Mesodermal cell (in vitro differentiated cells): ENCODE data around the gene TAS2R3.

Experiments
- H3K27ac ChIP-seq: 2 replicates; pipeline ENCODE4 v1.7.0; 2013; ENCODE audit warnings: mild to moderate bottlenecking, low read depth, low read length, moderate library complexity; ENCODE audit not compliant: severe bottlenecking
- H3K36me3 ChIP-seq: 2 replicates; pipeline ENCODE4 v1.7.1; 2013; ENCODE audit warnings: mild to moderate bottlenecking, low read length, moderate library complexity; ENCODE audit not compliant: control insufficient read depth, insufficient read depth
- H3K4me1 ChIP-seq: one replicate; pipeline ENCODE4 v1.7.1; 2013; ENCODE audit warnings: mild to moderate bottlenecking, low read length; ENCODE audit not compliant: insufficient read depth, control insufficient read depth, poor library complexity, severe bottlenecking
- H3K4me3 ChIP-seq: 2 replicates; pipeline ENCODE4 v1.7.0; 2013; ENCODE audit warnings: low read length, control low read depth, mild to moderate bottlenecking; ENCODE audit not compliant: insufficient read depth, poor library complexity, severe bottlenecking; ENCODE audit errors: extremely low read depth
- H3K9me3 ChIP-seq: 2 replicates; pipeline ENCODE4 v1.7.1; 2013; ENCODE audit warnings: mild to moderate bottlenecking, low read length, moderate library complexity; ENCODE audit not compliant: control insufficient read depth
- WGBS, 2 experiments: methylation state at CpG; one replicate each; pipeline ENCODE4 v1.1.5; 2013; ENCODE audit warnings: missing lambda C conversion rate in 2 of 2; ENCODE audit not compliant: insufficient coverage in 2 of 2; 5-methylcytosine and 5-hydroxymethylcytosine counted together

TAS2R3 gene

DNA sequence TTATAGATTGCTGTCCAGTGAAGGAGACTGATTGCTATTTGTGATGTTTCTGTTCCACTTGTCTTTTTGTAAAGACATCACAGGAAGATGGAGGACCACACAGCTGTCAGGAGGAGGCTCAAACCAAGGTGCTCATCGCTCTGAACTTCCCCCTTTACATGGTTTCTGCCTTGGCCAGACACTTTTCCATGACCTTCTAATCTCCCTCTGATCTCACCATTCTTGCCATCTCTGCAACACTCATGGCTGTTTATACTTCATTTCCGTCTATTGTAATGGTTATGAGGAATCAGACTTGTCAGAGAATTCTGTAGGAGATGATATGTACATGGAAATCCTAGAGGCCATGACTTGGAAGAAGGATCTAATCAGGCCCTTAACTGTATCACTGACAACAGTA, 24.4 kb downstream of the TAS2R3 start:
- no peaks in the 10 kb centered on the region for H3K9me3 ChIP-seq
- WGBS, 2 experiments, result 80 to 100% methylated on average over 1 of the region's 2 CpGs
- no peak overlapping the region for H3K27ac ChIP-seq
- peaks cover 27% of the 10 kb centered on the region for H3K36me3 ChIP-seq
- H3K4me3 ChIP-seq, result no peak overlapping the region
- H3K4me1 ChIP-seq, result no peaks in the 10 kb centered on the region

DNA sequence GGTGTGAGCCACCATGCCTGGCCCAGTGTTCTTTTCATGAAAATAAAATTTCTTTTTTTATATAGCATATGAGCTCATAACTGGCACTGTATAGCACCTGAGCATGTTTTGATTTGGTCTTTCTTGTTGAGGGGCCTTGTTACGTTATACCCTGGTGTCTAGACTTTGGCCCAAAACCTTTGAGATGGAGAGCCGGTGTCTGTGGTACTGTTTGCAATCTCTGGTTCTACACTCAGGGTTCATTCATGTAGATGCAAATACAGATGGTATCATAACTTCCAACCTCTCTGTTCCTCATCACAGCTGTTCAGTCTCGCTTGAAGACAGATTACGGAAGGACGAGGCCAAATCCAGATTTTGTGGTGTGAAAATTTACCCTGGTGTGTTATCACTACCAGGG, 26.0 kb downstream of the TAS2R3 start, which contains the start of gene TAS2R5:
Gene TAS2R5, plus strand, starts transcription at position 301 of the 400 bp plus-strand sequence. CDS start 145 bp downstream, outside the sequence.
- no peaks in the 10 kb centered on the region for H3K4me1 ChIP-seq
- no peak within 1 kb of the TSS for H3K4me3 ChIP-seq
- no peaks in the 10 kb centered on the region for H3K9me3 ChIP-seq
- peaks cover 26% of the 10 kb centered on the region for H3K36me3 ChIP-seq
- 95 to 100% methylated on average over 2 of the region's 5 CpGs for WGBS, 2 experiments
- no peak within 1 kb of the TSS for H3K27ac ChIP-seq

DNA sequence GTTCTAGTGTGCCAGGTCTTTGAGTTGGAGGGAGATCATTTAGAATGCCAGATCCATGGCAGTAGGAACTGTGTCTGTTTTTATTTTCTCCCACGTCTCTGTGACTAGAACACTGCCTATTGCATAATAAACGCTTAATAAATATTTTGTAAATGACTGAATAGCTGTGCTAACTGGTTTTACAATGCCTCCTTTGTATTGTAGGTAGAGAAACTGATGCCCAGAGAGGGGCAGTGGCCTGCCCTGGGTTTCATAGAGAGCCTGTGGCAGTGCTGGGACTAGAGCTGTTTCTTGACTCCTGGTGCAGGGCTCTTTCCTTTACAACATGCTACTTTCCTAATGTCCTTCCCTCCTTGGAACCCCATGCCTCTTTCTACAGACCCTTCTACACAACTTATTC, 28.6 kb downstream of the TAS2R3 start:
- WGBS, 2 experiments, result no CpG with 5 or more reads among the region's 2 CpGs
- Histone ChIP-seq H3K9me3 (no peaks in the 10 kb centered on the region), H3K36me3 (peaks cover 32% of the 10 kb centered on the region), H3K4me1 (no peaks in the 10 kb centered on the region), H3K4me3 (no peak overlapping the region), H3K27ac (no peak overlapping the region)
